Fibroblast of skin of left biceps (primary cell): Measurements from ENCODE around the gene PRSS53.
A peak's percentile ranks its signal among the peaks of the same experiment; 100 is the strongest.
"Not testable (repeated sequence)": the region's sequence is repeated elsewhere in the genome, so short reads cannot be mapped to it uniquely, and the experiment has no call there.

Experiments
- DNase-seq, 2 experiments: peaks; one replicate each; pipeline ENCODE4 v3.0.0-alpha.2; 2013; ENCODE audit warnings: low read depth in 2 of 2

Gene PRSS53

GRCh38 chr16:31118223-31119155 is 29.7 kb upstream of the PRSS53 start:
- no peak for DNase-seq

GRCh38 chr16:31117384-31118222 is 28.9 kb upstream of the PRSS53 start, which contains the start of gene KAT8:
KAT8 (plus strand) TSS chr16:31117664; CDS start chr16:31117682, 18 bp downstream.
- peak; percentile 92 to 94 for DNase-seq

- DNase-seq = no peak
Observed at GRCh38 chr16:31114468-31114867, 25.7 kb upstream of the PRSS53 start.

GRCh38 chr16:31113121-31114120 is 24.7 kb upstream of the PRSS53 start:
- no peak for DNase-seq

GRCh38 chr16:31112711-31113110 is 24.0 kb upstream of the PRSS53 start:
- no peak for DNase-seq

GRCh38 chr16:31111881-31112466 is 23.2 kb upstream of the PRSS53 start:
- DNase-seq = no peak

- no peak for DNase-seq
Observed at GRCh38 chr16:31110106-31111034, 21.6 kb upstream of the PRSS53 start.

GRCh38 chr16:31109622-31110021 is 20.9 kb upstream of the PRSS53 start:
- no peak for DNase-seq

GRCh38 chr16:31108794-31109558 is 20.2 kb upstream of the PRSS53 start:
- no peak for DNase-seq

- peak; percentile 15 to 36 for DNase-seq
Observed at GRCh38 chr16:31108035-31108793, 19.5 kb upstream of the PRSS53 start, which contains the start of gene BCKDK. BCKDK (plus strand) TSS chr16:31108386; CDS start chr16:31109224, 838 bp downstream.

GRCh38 chr16:31107465-31107867 is 18.7 kb upstream of the PRSS53 start:
- DNase-seq = no peak

GRCh38 chr16:31106509-31107464 is 18.0 kb upstream of the PRSS53 start:
- DNase-seq = no peak

- DNase-seq = no peak
Observed at GRCh38 chr16:31105677-31106213, 17.0 kb upstream of the PRSS53 start.

- DNase-seq = not testable (repeated sequence)
Observed at GRCh38 chr16:31100876-31101641, 12.3 kb upstream of the PRSS53 start.

- DNase-seq = no peak
Observed at GRCh38 chr16:31099860-31100638, 11.3 kb upstream of the PRSS53 start.
